NAMALWA (cell line): Measurements from ENCODE around the gene SLFN12L.

Experiments used
- DNase-seq: peaks from one replicate; pipeline ENCODE4 v3.0.0-alpha.2; 2015; ENCODE audit warnings: low spot score

Gene SLFN12L

DNA sequence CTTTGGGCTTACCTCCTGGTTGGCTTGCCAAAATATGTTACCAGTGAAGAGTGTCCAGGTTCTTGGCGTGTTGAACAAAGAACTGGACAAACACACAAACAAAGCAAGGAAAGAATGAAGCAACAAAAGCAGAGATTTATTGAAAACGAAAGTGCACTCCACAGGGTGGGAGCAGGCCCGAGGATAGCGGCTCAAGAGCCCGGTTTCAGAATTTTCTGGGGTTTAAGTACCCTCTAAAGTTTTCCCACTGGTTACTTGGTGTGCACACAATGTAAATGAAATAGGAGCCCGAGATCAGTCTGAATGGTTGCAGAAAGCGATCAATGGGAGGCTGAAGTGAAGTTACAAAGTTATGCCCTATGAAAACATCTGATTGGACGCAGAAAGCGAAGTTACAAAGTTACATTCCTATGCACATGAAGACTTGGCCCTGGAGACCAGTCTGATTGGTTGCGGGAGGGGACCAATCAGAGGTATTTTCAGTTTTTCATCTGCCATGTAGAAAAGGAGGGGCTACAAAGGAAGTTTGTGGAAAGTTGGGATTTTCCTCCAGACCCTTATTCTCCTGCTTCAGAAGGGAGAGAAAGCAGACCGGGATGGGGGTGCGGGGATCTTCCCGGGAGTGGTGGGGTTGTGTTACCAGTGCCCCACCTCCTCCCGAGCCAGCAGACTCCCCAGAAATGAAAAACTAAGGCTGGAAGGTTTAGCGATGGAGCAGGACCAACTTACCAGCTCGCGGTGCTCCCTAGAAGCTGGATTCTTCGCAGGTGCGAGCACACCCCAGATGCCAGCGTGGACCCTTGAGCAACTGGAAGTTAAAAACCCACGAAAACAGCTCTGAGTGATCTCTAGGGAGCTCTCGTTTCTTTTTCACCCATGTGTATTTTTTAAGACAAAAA lies 105.1 kb downstream of the SLFN12L start, which contains the start of gene SLFN12:
Gene SLFN12, minus strand, starts transcription at position 325 of the 899 bp plus-strand sequence. CDS start 9,472 bp downstream, outside the sequence.
- peak; percentile 4 for DNase-seq

- DNase-seq = no peak
Observed at GRCh38 chr17:35429702-35430101, 107.8 kb downstream of the SLFN12L start.

DNA sequence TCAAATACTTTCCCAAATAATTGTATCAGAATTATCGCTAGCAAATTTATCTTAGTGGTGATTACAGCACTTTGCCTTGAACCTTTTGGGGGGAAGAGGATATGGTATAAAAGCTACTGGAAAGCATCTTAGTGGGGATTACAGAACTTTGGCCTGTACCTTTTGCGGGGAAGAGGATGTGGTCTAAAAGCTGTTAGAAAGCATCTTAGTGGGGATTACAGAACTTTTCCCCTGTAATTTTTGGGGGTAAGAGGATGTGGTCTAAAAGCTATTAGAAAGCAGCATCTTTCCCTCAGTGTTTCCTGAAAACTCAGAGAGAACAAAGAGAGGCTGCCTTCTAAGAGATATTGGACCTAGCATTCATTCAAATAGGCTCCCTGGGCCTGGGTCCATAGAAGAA lies 109.2 kb downstream of the SLFN12L start:
- DNase-seq = no peak

- no peak for DNase-seq
Observed at GRCh38 chr17:35423761-35424160, 113.7 kb downstream of the SLFN12L start.
